Spleen (tissue), 7 donors: ENCODE measurements around the gene FAM204A.

ENCODE experiments used
- CTCF ChIP-seq, 11 experiments: fragments of 200-600 bp in 7 of 11; fragments of 450-650 bp in 4 of 11; sonication (generic) in 4 of 11; IDR thresholded peaks in 8 of 11; conservative IDR thresholded peaks in 3 of 11; 1 replicate in 7 of 11; 2 replicates in 4 of 11; pipeline versions ENCODE4 v1.4.0 to v1.8.0; 2016 to 2021; ENCODE audit warnings: antibody characterized with exemption in 11 of 11, inconsistent platforms in 4 of 11, mild to moderate bottlenecking in 1 of 11
- POLR2A ChIP-seq, 3 donors: fragments of 450-650 bp; IDR thresholded peaks; one replicate each; pipeline ENCODE4 v1.5.1; 2017; ENCODE audit warnings: antibody characterized with exemption in 3 of 3, mild to moderate bottlenecking in 1 of 3
- POLR2AphosphoS5 ChIP-seq, 3 donors: sonication (generic); formaldehyde crosslinking; IDR thresholded peaks; one replicate each; pipeline ENCODE4 v1.5.1; 2017; ENCODE audit warnings: antibody characterized with exemption in 3 of 3
- donor health status: DM: no; HTN: no; CAD: no; lungs with moderate emphysema.
- donor health status: DM: no; HTN: no; CAD: no.
- donor health status: DM: no; HTN: no; CAD: no.

- no peak for TF ChIP-seq CTCF (IDR thresholded peaks at IDR 0.05 in 8 of 11, conservative IDR thresholded peaks at IDR 0.05 in 3 of 11)
- TF ChIP-seq POLR2AphosphoS5 (IDR thresholded peaks at IDR 0.05), result no peak
- TF ChIP-seq POLR2A (IDR thresholded peaks at IDR 0.05), result no peak
Measured at GRCh38 chr10:118278649-118279048, 63.5 kb downstream of the FAM204A start.
